Measurements from ENCODE around the gene TPD52L1.

TPD52L1 gene

DNA sequence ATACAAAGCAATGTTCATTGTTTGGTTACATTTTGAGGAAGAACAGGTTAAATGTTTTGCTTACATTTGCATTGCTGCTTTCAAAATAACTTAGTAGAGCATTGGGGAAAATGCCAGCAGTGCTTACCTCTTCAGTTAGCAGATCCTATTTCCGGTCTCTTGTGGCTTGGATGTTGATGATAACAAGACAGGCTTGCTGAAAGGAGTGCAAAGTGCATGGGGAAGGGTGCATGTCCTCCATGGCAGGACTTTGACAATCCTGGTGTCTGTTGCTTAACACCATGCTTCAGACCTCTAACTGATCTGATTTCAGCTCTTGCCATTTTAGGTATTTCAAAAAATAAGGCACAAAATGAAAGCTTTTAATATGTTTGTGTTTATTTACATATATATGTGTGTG is 21.1 kb downstream of the TPD52L1 start:
- TF ChIP-seq, protein P1, sequence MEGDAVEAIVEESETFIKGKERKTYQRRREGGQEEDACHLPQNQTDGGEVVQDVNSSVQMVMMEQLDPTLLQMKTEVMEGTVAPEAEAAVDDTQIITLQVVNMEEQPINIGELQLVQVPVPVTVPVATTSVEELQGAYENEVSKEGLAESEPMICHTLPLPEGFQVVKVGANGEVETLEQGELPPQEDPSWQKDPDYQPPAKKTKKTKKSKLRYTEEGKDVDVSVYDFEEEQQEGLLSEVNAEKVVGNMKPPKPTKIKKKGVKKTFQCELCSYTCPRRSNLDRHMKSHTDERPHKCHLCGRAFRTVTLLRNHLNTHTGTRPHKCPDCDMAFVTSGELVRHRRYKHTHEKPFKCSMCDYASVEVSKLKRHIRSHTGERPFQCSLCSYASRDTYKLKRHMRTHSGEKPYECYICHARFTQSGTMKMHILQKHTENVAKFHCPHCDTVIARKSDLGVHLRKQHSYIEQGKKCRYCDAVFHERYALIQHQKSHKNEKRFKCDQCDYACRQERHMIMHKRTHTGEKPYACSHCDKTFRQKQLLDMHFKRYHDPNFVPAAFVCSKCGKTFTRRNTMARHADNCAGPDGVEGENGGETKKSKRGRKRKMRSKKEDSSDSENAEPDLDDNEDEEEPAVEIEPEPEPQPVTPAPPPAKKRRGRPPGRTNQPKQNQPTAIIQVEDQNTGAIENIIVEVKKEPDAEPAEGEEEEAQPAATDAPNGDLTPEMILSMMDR (IDR thresholded peaks at IDR 0.05; ENCODE audit: insufficient read depth, missing control alignments): no peak
- FAIRE-seq: no peak
- no peak for DNase-seq (ENCODE audit: insufficient read length, low spot score)

DNA sequence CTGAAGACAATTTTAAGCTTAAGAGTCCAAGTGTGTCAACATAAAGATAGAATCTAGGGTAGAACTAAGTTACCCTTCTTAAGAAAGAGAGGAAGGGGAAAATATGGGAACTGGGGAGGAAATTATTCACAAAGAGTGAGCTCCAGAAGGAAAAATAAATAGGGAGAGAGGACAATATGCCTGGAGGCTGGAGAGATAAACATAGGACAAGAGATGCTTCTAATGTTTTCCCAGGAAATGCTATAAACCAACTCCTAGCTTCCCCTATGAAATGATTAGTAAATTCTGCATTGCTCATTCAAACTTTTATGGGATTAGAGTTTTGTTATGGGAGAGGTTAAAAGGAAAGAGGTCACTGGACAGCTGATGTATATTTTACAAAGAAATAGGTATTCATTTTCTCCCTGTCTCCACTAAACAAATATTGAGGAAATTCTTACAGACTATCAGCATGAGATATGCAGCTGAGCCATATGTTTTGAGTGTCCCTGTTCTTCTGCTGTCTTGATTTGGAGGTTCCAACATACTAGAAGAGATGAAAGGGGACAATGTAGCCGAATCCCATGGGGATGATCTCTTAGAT is 22.0 kb downstream of the TPD52L1 start:
- no peak for FAIRE-seq
- TF ChIP-seq, protein P1 (IDR thresholded peaks at IDR 0.05; ENCODE audit: insufficient read depth, missing control alignments): no peak
- DNase-seq (ENCODE audit: insufficient read length, low spot score): no peak

DNA sequence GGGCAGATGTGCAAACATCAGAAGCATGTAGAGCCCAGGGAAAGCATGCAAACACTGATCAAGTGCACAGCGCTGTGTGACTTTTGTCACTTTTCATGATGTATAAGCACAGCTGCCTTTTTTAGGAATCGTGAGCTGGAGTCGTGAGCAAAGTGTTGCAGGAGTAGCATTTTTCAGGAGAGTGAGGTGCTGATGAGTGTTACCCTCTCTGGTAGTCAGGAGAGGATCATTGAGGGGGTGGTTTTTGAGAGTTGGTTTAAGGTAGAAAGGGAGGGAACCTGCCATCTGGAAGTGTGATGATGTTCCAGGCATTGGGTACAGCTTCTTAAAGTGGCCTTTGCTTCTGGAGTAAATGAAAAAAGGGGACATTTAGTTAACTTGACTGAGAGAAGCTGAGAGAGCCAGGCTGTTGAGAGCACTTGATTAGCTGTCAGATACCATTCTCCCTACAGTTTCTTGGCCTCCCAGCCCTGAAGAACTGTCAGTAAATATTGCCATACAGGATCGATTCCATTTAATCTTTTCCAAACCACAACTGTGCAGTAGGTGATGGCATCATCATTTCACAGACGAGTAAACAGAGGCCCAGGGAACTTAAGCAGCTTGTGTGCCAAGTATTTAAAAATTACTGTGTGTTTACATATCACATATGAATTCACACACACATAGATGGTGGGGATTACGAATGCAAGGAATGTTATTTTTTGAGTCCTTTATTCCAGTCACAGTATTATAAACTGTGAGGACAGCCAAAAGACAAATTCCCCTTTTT is 28.9 kb downstream of the TPD52L1 start:
- no peak for DNase-seq (ENCODE audit: insufficient read length, low spot score)
- FAIRE-seq: no peak
- TF ChIP-seq, protein P1 (IDR thresholded peaks at IDR 0.05; ENCODE audit: insufficient read depth, missing control alignments): no peak

DNA sequence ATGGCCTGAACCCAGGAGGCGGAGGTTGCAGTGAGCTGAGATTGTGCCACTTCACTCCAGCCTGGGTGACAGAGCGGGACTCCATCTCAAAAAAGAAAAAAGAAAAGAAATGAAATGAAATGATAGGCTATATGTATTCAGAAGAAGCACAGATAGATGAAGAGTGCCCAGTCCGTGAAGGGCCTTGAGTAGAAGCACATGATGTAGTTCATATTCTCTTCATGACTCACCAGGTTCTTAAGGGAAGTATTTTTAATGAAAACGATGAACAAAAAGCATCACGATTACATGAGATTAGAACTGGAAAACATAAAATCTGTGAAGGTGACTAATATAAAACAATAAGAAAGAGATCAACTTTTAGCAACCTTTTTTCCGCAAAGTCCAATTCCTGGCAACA is 29.8 kb downstream of the TPD52L1 start:
- FAIRE-seq: no peak
- TF ChIP-seq, protein P1 (IDR thresholded peaks at IDR 0.05; ENCODE audit: insufficient read depth, missing control alignments): no peak
- no peak for DNase-seq (ENCODE audit: insufficient read length, low spot score)

DNA sequence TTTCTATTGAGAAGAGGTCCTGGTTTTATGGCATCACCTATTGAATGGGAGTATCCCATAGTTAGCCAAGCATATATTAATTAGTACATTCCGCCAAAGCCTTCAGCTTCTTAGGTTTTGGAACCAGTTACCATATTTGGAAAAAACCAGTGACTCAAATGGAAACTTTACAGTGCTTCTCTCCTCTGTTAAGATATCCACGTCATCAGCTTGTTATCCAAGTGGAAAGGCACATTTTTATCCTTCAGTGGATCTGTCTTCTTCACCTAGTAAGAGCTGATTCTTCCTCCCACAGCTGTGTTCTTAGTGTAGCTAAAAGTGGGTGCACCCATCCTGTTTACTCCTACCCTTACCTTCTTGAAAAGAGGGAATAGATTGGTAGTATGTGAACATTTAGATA is 34.5 kb downstream of the TPD52L1 start:
- FAIRE-seq: no peak
- DNase-seq (ENCODE audit: insufficient read length, low spot score): no peak
- TF ChIP-seq, protein P1 (IDR thresholded peaks at IDR 0.05; ENCODE audit: insufficient read depth, missing control alignments): no peak

DNA sequence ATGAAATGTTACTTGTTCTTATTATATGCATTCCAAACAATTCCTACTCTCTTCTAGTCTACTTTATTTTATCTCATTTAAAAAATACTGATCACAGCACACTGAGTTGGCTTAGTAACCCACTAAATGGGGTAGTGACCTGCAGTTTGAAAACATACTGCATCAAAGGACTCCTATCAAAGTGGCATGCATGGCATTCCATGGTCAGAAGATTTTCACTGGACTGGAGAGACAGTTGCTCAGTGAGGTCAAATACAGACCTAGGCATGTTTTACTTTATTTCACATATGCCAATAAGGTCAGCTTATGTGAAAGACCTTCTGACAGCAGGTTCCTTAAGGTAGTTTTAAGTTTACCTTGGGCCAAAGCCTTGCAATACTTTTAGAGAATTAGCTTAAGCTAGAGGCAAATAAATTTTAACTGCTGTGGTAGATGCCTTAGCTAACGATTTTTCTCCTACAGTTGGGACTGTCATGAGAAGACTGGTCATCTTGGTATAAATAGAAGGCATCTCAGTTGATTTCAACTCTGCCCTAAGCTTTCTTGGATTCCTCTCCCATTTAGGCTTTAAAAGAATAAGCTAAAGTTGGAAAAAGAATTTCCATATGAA is 35.1 kb downstream of the TPD52L1 start:
- FAIRE-seq: no peak
- DNase-seq (ENCODE audit: insufficient read length, low spot score): no peak
- TF ChIP-seq, protein P1 (IDR thresholded peaks at IDR 0.05; ENCODE audit: insufficient read depth, missing control alignments): no peak

DNA sequence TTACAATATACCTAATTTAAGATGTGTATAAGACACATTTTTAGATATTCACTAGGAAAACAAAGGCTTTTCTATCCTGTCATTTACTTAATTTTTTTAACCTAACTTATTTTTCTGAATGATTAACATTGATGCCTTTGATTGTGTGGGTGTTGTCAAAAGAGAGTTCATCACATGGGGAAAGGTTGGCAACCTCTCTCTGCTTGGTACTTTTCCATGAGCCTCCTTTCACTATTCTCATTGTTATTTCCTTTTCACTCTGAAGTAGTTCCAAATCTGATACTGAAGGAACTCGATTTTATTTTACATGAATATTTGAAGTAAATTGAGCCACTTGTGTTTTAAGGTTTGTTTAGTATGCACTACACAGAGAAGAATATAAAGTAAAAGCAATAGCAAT is 35.9 kb downstream of the TPD52L1 start:
- FAIRE-seq: no peak
- no peak for DNase-seq (ENCODE audit: insufficient read length, low spot score)
- TF ChIP-seq, protein P1 (IDR thresholded peaks at IDR 0.05; ENCODE audit: insufficient read depth, missing control alignments): no peak
